Kidney (tissue), 14 donors: ENCODE data around the gene CLTB. TPM values are rescaled to one million over a fixed set of nuclear protein-coding genes. Genes with fewer than 3 reads are reported as not detected.

Source experiments
- DNase-seq, 5 donors: peaks; one replicate each; pipeline ENCODE4 v3.0.0-alpha.2; 2013 to 2020
- FAIRE-seq: peaks from 2 replicates; lab custom pipeline; 2012; peaks lifted over from hg19 to GRCh38; lab: Jason Lieb, UNC
- H3K27ac ChIP-seq, 2 donors: one replicate each; pipeline ENCODE4 v1.7.0; 2013; ENCODE audit warnings: low read depth in 2 of 2, low read length in 2 of 2, inconsistent platforms in 1 of 2
- H3K27me3 ChIP-seq: one replicate; pipeline ENCODE4 v1.7.1; 2013; ENCODE audit warnings: low read length, inconsistent platforms; ENCODE audit not compliant: control insufficient read depth, insufficient read depth
- H3K36me3 ChIP-seq, 3 donors: one replicate each; pipeline versions ENCODE4 v1.7.0 to v1.7.1; 2013; ENCODE audit warnings: low read length in 3 of 3, control low read depth in 1 of 3, inconsistent platforms in 1 of 3; ENCODE audit not compliant: insufficient read depth in 3 of 3, control insufficient read depth in 2 of 3
- H3K4me1 ChIP-seq, 3 donors: one replicate each; pipeline versions ENCODE4 v1.7.0 to v1.7.1; 2013; ENCODE audit warnings: low read length in 3 of 3, inconsistent platforms in 1 of 3, low read depth in 1 of 3; ENCODE audit not compliant: control insufficient read depth in 2 of 3, insufficient read depth in 2 of 3
- H3K4me3 ChIP-seq, 3 donors: one replicate each; pipeline versions ENCODE4 v1.7.0 to v1.8.1; 2013; ENCODE audit warnings: low read length in 3 of 3, control low read depth in 1 of 3, inconsistent platforms in 1 of 3
- H3K9ac ChIP-seq, 3 donors: one replicate each; pipeline versions ENCODE4 v1.7.0 to v1.7.1; 2013; ENCODE audit warnings: low read length in 3 of 3, control low read depth in 1 of 3, inconsistent platforms in 1 of 3
- H3K9me3 ChIP-seq, 3 donors: one replicate each; pipeline versions ENCODE4 v1.7.0 to v1.7.1; 2013; ENCODE audit warnings: low read length in 3 of 3, control low read depth in 1 of 3, inconsistent platforms in 1 of 3; ENCODE audit not compliant: control insufficient read depth in 2 of 3, insufficient read depth in 1 of 3
- CTCF ChIP-seq: IDR thresholded peaks from 3 replicates; pipeline ENCODE4 v1.5.1; 2012; ENCODE audit warnings: mild to moderate bottlenecking, moderate library complexity, borderline replicate concordance; ENCODE audit not compliant: insufficient read depth; ENCODE audit errors: extremely low read depth
- intact Hi-C: fragments of 100-400 bp; cut with DNase I; formaldehyde crosslinking; loops from one replicate; pipeline ENCODE4 v1.11.1; 2022
- polyA plus RNA-seq: library from polyadenylated mRNA; stranded (reverse); fragments of 350-450 nt; fragmentation: Illumina TruSeq; extraction: RNeasy Lipid Tissue Mini Kit (QIAGEN cat#74804); gene quantifications from one replicate; pipeline ENCODE4 v1.2.3, GENCODE V29; 2014; ENCODE audit warnings: low read depth, low replicate concordance; ENCODE audit not compliant: insufficient read depth
- total RNA-seq: library from RNA; stranded (reverse); fragmentation: NEBNext Ultra II Directional; extraction: Animal tissue kit (Norgen Biotek cat#: 25700); gene quantifications from one replicate; pipeline ENCODE4 v1.2.1, GENCODE V29; 2021
- donor health status: control.
- donor health status: control.
- donor health status: control.
- donor health status: control.
- donor health status: control.
- donor health status: DM: yes; HTN: yes; CAD: no.
- donor health status: Normal renal cell carcinoma (clear cell type).

Gene CLTB
- total and polyA plus RNA-seq, 2 donors from 2014 or later = 76.3 to 151 TPM

- Histone ChIP-seq H3K36me3 (peaks cover 0 to 23% (median 18%) of the 10 kb centered on the region in 3 donors), H3K4me1 (peaks cover 0 to 8% (median 6%) of the 10 kb centered on the region in 3 donors), H3K9ac (no peak overlapping the region), H3K4me3 (no peak overlapping the region), H3K27ac (no peak overlapping the region), H3K27me3 (no peaks in the 10 kb centered on the region), H3K9me3 (no peaks in the 10 kb centered on the region)
- no peak for TF ChIP-seq CTCF
- DNase-seq (no peak), FAIRE-seq (no peak)
- intact Hi-C loops = no loop called here
Measured at GRCh38 chr5:176386491-176386890, 29.8 kb downstream of the CLTB start.

GRCh38 chr5:176384991-176385390 is 31.3 kb downstream of the CLTB start:
- peak in 1 of 5 donors; percentile 28 for DNase-seq

GRCh38 chr5:176384366-176384930 is 31.9 kb downstream of the CLTB start:
- FAIRE-seq (no peak), DNase-seq (no peak)
- peaks cover 0 to 8% (median 6%) of the 10 kb centered on the region in 3 donors for H3K4me1 ChIP-seq
- intact Hi-C loops = no loop called here
- no peaks in the 10 kb centered on the region for H3K9me3 ChIP-seq
- no peaks in the 10 kb centered on the region for H3K27me3 ChIP-seq
- H3K4me3 ChIP-seq = no peak overlapping the region
- H3K9ac ChIP-seq = no peak overlapping the region
- no peak overlapping the region for H3K27ac ChIP-seq
- H3K36me3 ChIP-seq = peaks cover 0 to 15% (median 15%) of the 10 kb centered on the region in 3 donors
- no peak for TF ChIP-seq CTCF

More at GRCh38 chr5:176384991-176385390, 31.3 kb downstream of the CLTB start:
- no peak for FAIRE-seq
- Histone ChIP-seq H3K4me3 (no peak overlapping the region), H3K9ac (no peak overlapping the region), H3K4me1 (peaks cover 0 to 8% (median 6%) of the 10 kb centered on the region in 3 donors), H3K27ac (no peak overlapping the region), H3K36me3 (peaks cover 0 to 15% (median 15%) of the 10 kb centered on the region in 3 donors), H3K27me3 (no peaks in the 10 kb centered on the region), H3K9me3 (no peaks in the 10 kb centered on the region)
- TF ChIP-seq CTCF = no peak
- intact Hi-C loops = no loop called here
